Lower leg skin (tissue), 4 donors: ENCODE data around the gene HUS1B. TPM values are rescaled to one million over a fixed set of nuclear protein-coding genes. Genes with fewer than 3 reads are reported as not detected.

Experiments used
- DNase-seq, 2 donors: peaks; one replicate each; pipeline ENCODE4 v3.0.0-alpha.2; 2019; ENCODE audit warnings: low spot score in 2 of 2
- H3K4me3 ChIP-seq: fragments of 200-600 bp; sonication (generic); 2 replicates; pipeline ENCODE4 v1.5.1; 2017; ENCODE audit warnings: mild to moderate bottlenecking, low read depth; ENCODE audit not compliant: poor library complexity, severe bottlenecking
- CTCF ChIP-seq, 3 donors: fragments of 450-650 bp; IDR thresholded peaks; one replicate each; pipeline ENCODE4 v1.5.1; 2016; ENCODE audit warnings: antibody characterized with exemption in 3 of 3, mild to moderate bottlenecking in 3 of 3, moderate library complexity in 2 of 3
- POLR2A ChIP-seq, 2 donors: fragments of 450-650 bp; IDR thresholded peaks; one replicate each; pipeline ENCODE4 v1.6.1; 2016 to 2017; ENCODE audit warnings: antibody characterized with exemption in 2 of 2, mild to moderate bottlenecking in 1 of 2, moderate library complexity in 1 of 2
- WGBS, 2 donors: methylation state at CpG; one replicate each; pipeline ENCODE4 v1.1.5; 2018; 5-methylcytosine and 5-hydroxymethylcytosine counted together
- intact Hi-C: fragments of 100-400 bp; cut with DNase I; formaldehyde crosslinking; loops from one replicate; pipeline ENCODE4 v1.15.0; 2023; ENCODE audit warnings: low total_unique reads
- total RNA-seq, 4 donors: library from RNA; depleted of rRNA; stranded (reverse); fragments of >200 nt; gene quantifications; one replicate each; pipeline ENCODE4 v1.1.0, GENCODE V29; 2016

Gene HUS1B
- total RNA-seq, 4 donors from 2014 or later = 0.49 to 1.5 (median 0.72) TPM; not detected in 1

GRCh38 chr6:692858-693722 is 36.2 kb upstream of the HUS1B start, which contains the start of gene EXOC2:
EXOC2 (minus strand) TSS chr6:693139; CDS start chr6:637818, 55,321 bp downstream.
- H3K4me3 ChIP-seq = peak within 1 kb of the TSS; percentile 71
- peak; percentile 61 to 94 for DNase-seq
- TF ChIP-seq POLR2A (IDR thresholded peaks at IDR 0.05) = no peak
- peak in 1 of 3 donors; percentile 54 for TF ChIP-seq CTCF (IDR thresholded peaks at IDR 0.05)
- intact Hi-C loops = no loop called here
- 2 to 3% methylated on average over 15 to 27 of the region's 63 CpGs for WGBS, 2 donors

- intact Hi-C loops = no loop called here
- peak overlapping the region; percentile 71 for H3K4me3 ChIP-seq
- 1 to 2% methylated on average over 33 to 42 of the region's 45 CpGs for WGBS, 2 donors
- peak in 1 of 2 donors; percentile 85 for DNase-seq
- no peak for TF ChIP-seq CTCF (IDR thresholded peaks at IDR 0.05)
Observed at GRCh38 chr6:692356-692851, 35.5 kb upstream of the HUS1B start.

- DNase-seq = no peak
- intact Hi-C loops = no loop called here
- WGBS, 2 donors = 32 to 36% methylated on average over 2 of the region's 2 CpGs
- H3K4me3 ChIP-seq = no peak overlapping the region
- TF ChIP-seq POLR2A (IDR thresholded peaks at IDR 0.05) (no peak), CTCF (IDR thresholded peaks at IDR 0.05) (no peak)
Observed at GRCh38 chr6:689223-689622, 32.3 kb upstream of the HUS1B start.

GRCh38 chr6:686497-686896 is 29.6 kb upstream of the HUS1B start:
- WGBS, 2 donors = 83 to 84% methylated on average over 3 of the region's 3 CpGs
- DNase-seq = no peak
- intact Hi-C loops = no loop called here
- no peak overlapping the region for H3K4me3 ChIP-seq
- no peak for TF ChIP-seq POLR2A (IDR thresholded peaks at IDR 0.05)

- 83 to 90% methylated on average over 6 of the region's 6 CpGs for WGBS, 2 donors
- no peak for DNase-seq
- H3K4me3 ChIP-seq = no peak overlapping the region
- intact Hi-C loops = no loop called here
- TF ChIP-seq CTCF (IDR thresholded peaks at IDR 0.05) (no peak), POLR2A (IDR thresholded peaks at IDR 0.05) (no peak)
Observed at GRCh38 chr6:684831-685636, 28.1 kb upstream of the HUS1B start.
